CD4-positive, alpha-beta T cell treated with Interleukin-10 for 1 hour (primary cell): ENCODE measurements around the gene TPGS1.

ENCODE experiments used
- DNase-seq: peaks from one replicate; pipeline ENCODE4 v3.0.0-alpha.2; 2020

The TPGS1 gene

GRCh38 chr19:496112-496665 lies 11.1 kb upstream of the TPGS1 start, which contains the start of gene MADCAM1:
Gene MADCAM1, plus strand, starts transcription at chr19:496486. Its CDS starts 14 bp downstream, at chr19:496500.
- DNase-seq: no peak

GRCh38 chr19:496986-497385 lies 10.3 kb upstream of the TPGS1 start:
- DNase-seq: no peak

- no peak for DNase-seq
Measured at GRCh38 chr19:497491-497868, 9.8 kb upstream of the TPGS1 start.

- DNase-seq: no peak
Measured at GRCh38 chr19:497869-498510, 9.3 kb upstream of the TPGS1 start.

- DNase-seq: no peak
Measured at GRCh38 chr19:498511-498891, 8.8 kb upstream of the TPGS1 start.

GRCh38 chr19:498977-499623 lies 8.2 kb upstream of the TPGS1 start:
- no peak for DNase-seq

GRCh38 chr19:501646-502045 lies 5.7 kb upstream of the TPGS1 start:
- DNase-seq: no peak

- no peak for DNase-seq
Measured at GRCh38 chr19:504616-505015, 2.7 kb upstream of the TPGS1 start.

- DNase-seq: peak; percentile 97
Measured at GRCh38 chr19:506404-507285, 652 bp upstream of the TPGS1 start.

- no peak for DNase-seq
Measured at GRCh38 chr19:508204-509150, 1.2 kb downstream of the TPGS1 start.

- DNase-seq: peak; percentile 96
Measured at GRCh38 chr19:510606-511100, 3.4 kb downstream of the TPGS1 start.

- peak; percentile 91 for DNase-seq
Measured at GRCh38 chr19:511101-511851, 4.0 kb downstream of the TPGS1 start.

GRCh38 chr19:512547-513365 lies 5.5 kb downstream of the TPGS1 start:
- no peak for DNase-seq

GRCh38 chr19:513368-514165 lies 6.3 kb downstream of the TPGS1 start:
- DNase-seq: no peak

GRCh38 chr19:514166-514663 lies 6.9 kb downstream of the TPGS1 start:
- DNase-seq: no peak

- DNase-seq: no peak
Measured at GRCh38 chr19:517721-518597, 10.7 kb downstream of the TPGS1 start.

GRCh38 chr19:518598-519231 lies 11.4 kb downstream of the TPGS1 start:
- DNase-seq: peak; percentile 69

GRCh38 chr19:519449-519865 lies 12.2 kb downstream of the TPGS1 start:
- no peak for DNase-seq
